ENCODE measurements around the gene FRZB. TPM values are rescaled to one million over a fixed set of nuclear protein-coding genes. Genes with fewer than 3 reads are reported as not detected.

Gene FRZB
- total and polyA plus RNA-seq, 9 of the 15 experiments (the other 6 are each of a cell fraction or from before 2014, with no cell fraction given): 0.01 to 0.05 (median 0.03) TPM; not detected in 6

GRCh38 chr2:182903566-182903965 lies 37.1 kb upstream of the FRZB start:
- POLR2A ChIA-PET: interaction anchor here (1.9 kb wide), 1 partner anchor 12 kb away, joined by 5 read pairs; no protein-coding TSS in a partner anchor
- Histone ChIP-seq H4K20me1 (replicated peaks; ENCODE audit: control insufficient read depth, insufficient read depth, low read length) (no peaks in the 10 kb centered on the region), H3K4me3 (no peak overlapping the region), H3K79me2 (ENCODE audit: control insufficient read depth, insufficient read depth, low read length) (no peaks in the 10 kb centered on the region), H2AFZ (ENCODE audit: low read depth, low read length) (no peak overlapping the region), H3K27me3 (ENCODE audit: control insufficient read depth in 2 of 2, insufficient read depth in 2 of 2, low read length in 2 of 2) (no peaks in the 10 kb centered on the region), H3K27ac (ENCODE audit: extremely low read depth, low read depth, low read length) (no peak overlapping the region), H3K9me1 (ENCODE audit: control insufficient read depth, insufficient read depth, low read length) (no peaks in the 10 kb centered on the region), H3K4me1 (replicated peaks in 1 of 2; ENCODE audit: control insufficient read depth in 2 of 2, insufficient read depth in 2 of 2, low read length in 2 of 2) (no peaks in the 10 kb centered on the region; a peak in 2 of 5 replicates), H3K4me2 (ENCODE audit: insufficient read depth, low read length) (no peak overlapping the region), H3K9ac (ENCODE audit: insufficient read depth in 1 of 2, low read depth in 2 of 2, low read length in 2 of 2) (no peak overlapping the region), H3K36me3 (ENCODE audit: control insufficient read depth, insufficient read depth, low read length) (peaks cover 3% of the 10 kb centered on the region; the same call in 1 of the 3 replicates), H3K9me3 (replicated peaks; ENCODE audit: control insufficient read depth, insufficient read depth, low read depth, low read length) (no peaks in the 10 kb centered on the region)
- intact Hi-C loops (cut with micrococcal nuclease): no loop called here
- DNase-seq (ENCODE audit: extremely low read depth in 1 of 4, low spot score in 3 of 4) (no peak), ATAC-seq (no peak), FAIRE-seq (no peak)
- WGBS (ENCODE audit: insufficient coverage, low coverage, missing lambda C conversion rate): 84% methylated on average over 2 of the region's 2 CpGs
- in situ Hi-C loops (cut with MboI): no loop called here
- BruUV-seq (replicated peaks): no TSS peak
- CTCF ChIA-PET (ENCODE audit: low intra/inter-chr PET ratio): no interaction called here
- no peak for TF ChIP-seq NR1H2 (CRISPR knock-in tag; IDR thresholded peaks at IDR 0.05)
- no peak for TF ChIP-seq TAF7 (tag; IDR thresholded peaks at IDR 0.05)
- no peak for TF ChIP-seq RAD51 (IDR thresholded peaks at IDR 0.05; ENCODE audit: borderline replicate concordance, low read depth)
- no peak for TF ChIP-seq ZBTB1 (CRISPR knock-in tag; IDR thresholded peaks at IDR 0.05; ENCODE audit: borderline replicate concordance, low read depth)
- no peak for TF ChIP-seq ZNF232 (CRISPR knock-in tag; IDR thresholded peaks at IDR 0.05)
- no peak for TF ChIP-seq ZMIZ1 (IDR thresholded peaks at IDR 0.05; ENCODE audit: low read depth in 2 of 2, low read length in 2 of 2)
- TF ChIP-seq ZNF507 (tag; conservative IDR thresholded peaks at IDR 0.05): no peak
- no peak for TF ChIP-seq TCF7 (IDR thresholded peaks at IDR 0.05; ENCODE audit: borderline replicate concordance)
- TF ChIP-seq FOXO4 (CRISPR knock-in tag; IDR thresholded peaks at IDR 0.05): no peak
- TF ChIP-seq CTBP1 (IDR thresholded peaks at IDR 0.05; ENCODE audit: borderline replicate concordance): no peak
- no peak for TF ChIP-seq ZNF639 (CRISPR knock-in tag; conservative IDR thresholded peaks at IDR 0.05 in 1 of 2, IDR thresholded peaks at IDR 0.05 in 1 of 2)
- TF ChIP-seq U2AF2 (optimal IDR thresholded peaks at IDR 0.05; ENCODE audit: low read depth, low read length): no peak
- no peak for TF ChIP-seq ARID3A (IDR thresholded peaks at IDR 0.05; ENCODE audit: borderline replicate concordance, low read depth, low read length)
- no peak for TF ChIP-seq CBFA2T3 (IDR thresholded peaks at IDR 0.05)

All from K562 (cell line).